BE2C (cell line): ENCODE data around the gene KRCC1.
"Not testable (repeated sequence)": the region's sequence is repeated elsewhere in the genome, so short reads cannot be mapped to it uniquely, and the experiment has no call there.

Experiments used
- DNase-seq: peaks from one replicate; pipeline ENCODE4 v3.0.0-alpha.2; 2020
- H3K27me3 ChIP-seq: fragments of 250-450 bp; sonication (Bioruptor Pico); 2 replicates; pipeline ENCODE4 v1.5.1; 2020; ENCODE audit warnings: mild to moderate bottlenecking
- H3K36me3 ChIP-seq: fragments of 250-450 bp; sonication (Bioruptor Pico); 2 replicates; pipeline ENCODE4 v1.5.1; 2020; ENCODE audit warnings: mild to moderate bottlenecking
- H3K4me1 ChIP-seq: fragments of 250-450 bp; sonication (Bioruptor Pico); 2 replicates; pipeline ENCODE4 v1.5.1; 2020
- H3K4me3 ChIP-seq: 2 replicates; pipeline ENCODE4 v1.5.1; 2011; ENCODE audit warnings: low read depth, low read length
- H3K9me3 ChIP-seq: fragments of 250-450 bp; sonication (Bioruptor Pico); 2 replicates; pipeline ENCODE4 v1.5.1; 2020
- TF ChIP-seq, protein P1 (sequence below): IDR thresholded peaks from 2 replicates; pipeline ENCODE4 v1.5.1; 2012; ENCODE audit warnings: mild to moderate bottlenecking, low read depth, low read length

KRCC1 gene

DNA sequence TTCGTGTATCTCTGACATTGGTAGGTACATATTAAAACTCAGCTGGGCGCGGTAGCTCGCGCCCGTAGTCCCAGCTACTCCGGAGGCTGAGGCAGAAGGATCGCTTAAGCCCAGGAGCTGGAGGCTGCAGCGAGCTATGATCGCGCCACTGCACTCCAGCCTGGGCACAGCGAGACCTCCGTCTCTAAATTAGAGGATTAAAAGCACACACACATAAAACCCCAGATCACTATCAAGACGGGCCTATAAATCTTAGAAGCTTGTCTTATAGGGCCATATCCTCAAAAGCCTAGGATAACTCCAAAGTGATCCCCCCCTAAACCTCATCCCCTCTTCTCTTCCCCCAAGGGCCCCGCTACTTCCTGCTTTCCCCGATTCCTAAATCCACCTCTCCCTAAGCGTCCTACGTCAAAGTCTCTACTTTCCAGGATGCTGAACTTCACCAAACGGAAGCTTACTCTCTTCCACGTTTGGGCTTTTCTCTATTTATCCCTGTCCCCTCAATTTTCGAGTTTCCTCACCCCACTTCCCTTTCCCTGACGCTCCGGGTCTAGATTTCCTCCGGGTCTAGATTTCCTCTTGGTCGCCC lies 707 bp downstream of the KRCC1 start:
- H3K36me3 ChIP-seq: no peaks in the 10 kb centered on the region
- TF ChIP-seq, protein P1, sequence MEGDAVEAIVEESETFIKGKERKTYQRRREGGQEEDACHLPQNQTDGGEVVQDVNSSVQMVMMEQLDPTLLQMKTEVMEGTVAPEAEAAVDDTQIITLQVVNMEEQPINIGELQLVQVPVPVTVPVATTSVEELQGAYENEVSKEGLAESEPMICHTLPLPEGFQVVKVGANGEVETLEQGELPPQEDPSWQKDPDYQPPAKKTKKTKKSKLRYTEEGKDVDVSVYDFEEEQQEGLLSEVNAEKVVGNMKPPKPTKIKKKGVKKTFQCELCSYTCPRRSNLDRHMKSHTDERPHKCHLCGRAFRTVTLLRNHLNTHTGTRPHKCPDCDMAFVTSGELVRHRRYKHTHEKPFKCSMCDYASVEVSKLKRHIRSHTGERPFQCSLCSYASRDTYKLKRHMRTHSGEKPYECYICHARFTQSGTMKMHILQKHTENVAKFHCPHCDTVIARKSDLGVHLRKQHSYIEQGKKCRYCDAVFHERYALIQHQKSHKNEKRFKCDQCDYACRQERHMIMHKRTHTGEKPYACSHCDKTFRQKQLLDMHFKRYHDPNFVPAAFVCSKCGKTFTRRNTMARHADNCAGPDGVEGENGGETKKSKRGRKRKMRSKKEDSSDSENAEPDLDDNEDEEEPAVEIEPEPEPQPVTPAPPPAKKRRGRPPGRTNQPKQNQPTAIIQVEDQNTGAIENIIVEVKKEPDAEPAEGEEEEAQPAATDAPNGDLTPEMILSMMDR: no peak
- H3K4me3 ChIP-seq: peak overlapping the region; percentile 74
- no peaks in the 10 kb centered on the region for H3K9me3 ChIP-seq
- no peaks in the 10 kb centered on the region for H3K27me3 ChIP-seq
- H3K4me1 ChIP-seq: no peaks in the 10 kb centered on the region
- no peak for DNase-seq

DNA sequence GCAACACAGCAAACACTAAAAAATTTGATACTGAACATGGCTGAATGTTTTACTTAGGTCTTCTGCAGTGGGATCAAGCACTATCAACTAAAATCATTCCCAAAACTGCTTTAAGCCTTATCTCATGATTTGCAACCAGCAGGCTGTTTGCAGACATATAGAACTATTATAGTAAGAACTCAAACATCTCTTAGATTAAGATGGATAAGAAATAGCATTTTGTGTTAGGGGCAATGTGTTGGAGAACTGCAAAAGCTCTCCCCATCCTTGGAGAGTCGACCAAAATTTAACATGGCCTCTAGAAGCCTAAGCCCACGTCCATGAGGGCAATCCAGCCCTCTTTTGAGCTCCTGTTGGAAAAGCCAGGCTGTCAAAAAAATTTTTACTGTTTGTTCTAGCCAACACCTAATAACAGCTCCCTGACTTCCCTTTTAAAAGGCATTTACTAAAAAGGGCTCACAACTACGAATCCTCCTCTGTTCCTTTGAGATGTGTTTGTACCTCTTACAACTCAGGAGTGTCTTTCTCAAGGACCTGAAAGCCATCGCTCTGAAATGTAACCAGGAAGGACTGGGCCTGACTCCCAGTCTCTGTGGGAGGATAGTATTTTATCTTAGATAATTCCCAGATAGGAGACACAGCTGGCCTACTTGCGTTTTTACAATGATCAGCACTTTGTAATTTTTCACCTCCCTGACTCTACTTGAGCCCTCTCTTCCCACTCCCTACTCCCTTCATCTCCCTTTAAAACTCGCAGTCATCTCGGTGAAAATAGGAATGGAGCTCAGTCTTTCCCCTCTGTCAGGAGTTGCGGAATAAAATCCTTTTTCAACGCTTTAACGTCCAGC lies 1.4 kb downstream of the KRCC1 start:
- TF ChIP-seq, protein P1: no peak
- no peaks in the 10 kb centered on the region for H3K4me1 ChIP-seq
- no peaks in the 10 kb centered on the region for H3K27me3 ChIP-seq
- DNase-seq: no peak
- peak overlapping the region; percentile 74 for H3K4me3 ChIP-seq
- no peaks in the 10 kb centered on the region for H3K36me3 ChIP-seq
- no peaks in the 10 kb centered on the region for H3K9me3 ChIP-seq

DNA sequence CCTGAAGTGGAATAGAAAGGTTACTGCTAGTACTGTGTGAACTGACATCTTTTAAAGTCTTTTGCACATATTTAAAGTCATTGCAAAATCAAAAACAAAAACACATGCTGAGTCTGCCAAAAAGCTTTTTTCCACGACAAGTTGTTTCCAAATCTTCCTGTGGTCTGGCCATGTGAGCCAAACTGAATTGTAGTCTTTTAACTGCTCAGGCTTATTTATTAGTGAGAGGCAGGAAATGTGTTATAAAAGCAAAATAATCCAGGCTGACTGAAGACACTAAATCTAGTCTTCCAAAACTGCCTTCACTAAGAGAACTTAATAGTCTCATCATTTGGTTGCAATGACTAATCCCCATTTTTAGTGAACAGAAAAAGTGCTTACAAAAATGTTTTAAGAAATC lies 2.3 kb downstream of the KRCC1 start:
- no peak for DNase-seq
- TF ChIP-seq, protein P1: no peak
- Histone ChIP-seq H3K4me1 (no peaks in the 10 kb centered on the region), H3K27me3 (no peaks in the 10 kb centered on the region), H3K36me3 (no peaks in the 10 kb centered on the region), H3K9me3 (no peaks in the 10 kb centered on the region), H3K4me3 (no peak overlapping the region)

DNA sequence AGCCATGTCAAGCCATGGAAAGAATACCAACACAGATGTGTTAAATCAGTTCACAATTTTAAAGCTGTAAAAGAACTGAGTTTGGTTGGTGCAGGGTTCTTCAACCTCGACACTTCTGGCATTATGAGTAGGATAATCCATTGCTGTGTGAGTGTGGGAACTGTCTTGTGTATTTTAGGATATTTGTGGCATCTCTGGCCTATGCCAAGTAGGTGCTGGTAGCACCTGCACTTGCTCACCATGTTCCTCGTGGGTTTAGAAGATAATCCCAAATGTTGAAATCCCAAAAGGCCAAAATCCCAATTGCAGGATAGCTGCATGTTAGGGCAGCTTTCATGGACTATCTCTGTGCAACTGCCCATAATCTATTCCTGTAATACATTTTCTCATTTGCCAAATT lies 3.8 kb downstream of the KRCC1 start:
- Histone ChIP-seq H3K27me3 (no peaks in the 10 kb centered on the region), H3K4me1 (no peaks in the 10 kb centered on the region), H3K4me3 (no peak overlapping the region), H3K9me3 (no peaks in the 10 kb centered on the region), H3K36me3 (no peaks in the 10 kb centered on the region)
- no peak for DNase-seq
- TF ChIP-seq, protein P1: no peak

DNA sequence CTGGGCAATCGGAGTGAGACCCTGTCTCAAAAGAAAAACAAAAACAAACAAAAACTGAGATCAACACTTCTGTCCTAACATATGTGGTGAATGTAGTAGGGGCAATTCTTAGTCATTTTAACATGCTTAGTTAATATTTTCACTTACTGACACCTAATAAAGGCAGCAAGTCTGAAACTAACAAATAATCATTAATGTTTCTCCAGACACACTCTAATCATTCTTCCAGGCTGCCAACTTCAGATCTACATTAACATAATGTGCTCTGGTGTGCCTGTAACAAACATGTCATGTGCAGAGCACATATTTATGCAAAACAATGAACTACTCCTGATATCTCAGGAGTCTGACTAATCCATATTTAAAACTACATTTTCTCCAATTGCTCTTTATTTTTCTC lies 6.0 kb downstream of the KRCC1 start:
- H3K4me3 ChIP-seq: no peak overlapping the region
- TF ChIP-seq, protein P1: no peak
- no peak for DNase-seq
- no peaks in the 10 kb centered on the region for H3K9me3 ChIP-seq
- no peaks in the 10 kb centered on the region for H3K36me3 ChIP-seq
- no peaks in the 10 kb centered on the region for H3K27me3 ChIP-seq
- H3K4me1 ChIP-seq: no peaks in the 10 kb centered on the region

DNA sequence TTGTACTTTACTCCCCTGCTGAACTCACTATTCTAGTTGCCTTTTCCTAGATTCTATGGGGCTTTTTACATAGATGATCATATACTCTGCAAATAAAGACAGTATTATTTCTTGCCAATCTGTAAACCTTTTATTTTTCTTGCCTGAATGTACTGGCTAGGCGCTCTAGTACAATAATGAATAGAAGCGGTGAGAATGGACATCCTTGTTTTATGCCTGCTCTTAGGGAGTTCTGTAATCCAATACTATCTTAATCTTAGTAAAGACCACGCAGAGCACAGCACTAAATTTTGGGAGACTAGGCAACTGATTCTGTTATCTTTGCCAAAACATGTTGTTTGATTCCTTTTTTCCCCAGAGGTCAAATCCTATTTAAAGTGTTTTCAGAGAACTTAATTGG lies 7.0 kb downstream of the KRCC1 start:
- H3K9me3 ChIP-seq: no peaks in the 10 kb centered on the region
- TF ChIP-seq, protein P1: no peak

DNA sequence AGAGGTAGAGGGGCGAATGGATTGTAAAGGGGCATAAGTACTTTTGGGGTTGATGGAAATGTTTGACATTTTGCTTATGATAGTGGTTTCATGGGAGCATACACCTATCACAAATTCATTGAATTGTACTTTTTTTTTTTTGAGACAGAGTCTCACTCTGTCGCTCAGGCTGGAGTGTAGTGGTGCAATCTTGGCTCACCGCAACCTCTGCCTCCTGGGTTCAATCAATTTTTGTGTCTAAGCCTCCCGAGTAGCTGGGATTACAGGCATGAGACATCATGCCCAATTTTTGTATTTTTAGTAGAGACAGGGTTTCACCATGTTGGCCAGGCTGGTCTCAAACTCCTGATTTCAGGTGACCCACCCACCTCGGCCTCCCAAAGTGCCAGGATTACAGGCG lies 10.0 kb downstream of the KRCC1 start:
- not testable (repeated sequence) for H3K9me3 ChIP-seq

More for the DNA sequence above, 7.0 kb downstream of the KRCC1 start:
- Histone ChIP-seq H3K4me3 (no peak overlapping the region), H3K27me3 (no peaks in the 10 kb centered on the region), H3K36me3 (no peaks in the 10 kb centered on the region), H3K4me1 (no peaks in the 10 kb centered on the region)
- no peak for DNase-seq

More for the DNA sequence above, 10.0 kb downstream of the KRCC1 start:
- not testable (repeated sequence) for H3K27me3 ChIP-seq, H3K36me3 ChIP-seq, H3K4me1 ChIP-seq, DNase-seq, H3K4me3 ChIP-seq
